IPS-NIHi7 (cell line): ENCODE data around the gene S100A7A.
"Not testable (repeated sequence)": the region's sequence is repeated elsewhere in the genome, so short reads cannot be mapped to it uniquely, and the experiment has no call there.

ENCODE experiments used
- DNase-seq: peaks from one replicate; pipeline ENCODE4 v3.0.0; 2012; ENCODE audit warnings: mixed read lengths; ENCODE audit errors: extremely low spot score

The S100A7A gene

GRCh38 chr1:153395136-153395685 lies 21.1 kb upstream of the S100A7A start:
- peak; percentile 3 for DNase-seq

GRCh38 chr1:153395776-153396175 lies 20.5 kb upstream of the S100A7A start:
- DNase-seq: no peak

- DNase-seq: no peak
These were observed 19.9 kb upstream of the S100A7A start for GRCh38 chr1:153396461-153396860.

GRCh38 chr1:153397051-153397923 lies 19.0 kb upstream of the S100A7A start:
- DNase-seq: peak; percentile 6

GRCh38 chr1:153397924-153398651 lies 18.2 kb upstream of the S100A7A start:
- DNase-seq: peak; percentile 4

GRCh38 chr1:153399401-153400055 lies 16.8 kb upstream of the S100A7A start:
- no peak for DNase-seq

GRCh38 chr1:153400244-153400643 lies 16.1 kb upstream of the S100A7A start:
- peak; percentile 35 for DNase-seq

GRCh38 chr1:153401461-153401860 lies 14.9 kb upstream of the S100A7A start:
- DNase-seq: no peak

- DNase-seq: no peak
These were observed 14.1 kb upstream of the S100A7A start for GRCh38 chr1:153402226-153402625.

GRCh38 chr1:153403421-153404085 lies 12.8 kb upstream of the S100A7A start:
- no peak for DNase-seq

- no peak for DNase-seq
These were observed 12.2 kb upstream of the S100A7A start for GRCh38 chr1:153404086-153404635.

GRCh38 chr1:153404768-153405167 lies 11.6 kb upstream of the S100A7A start:
- peak; percentile 83 for DNase-seq

- not testable (repeated sequence) for DNase-seq
These were observed 10.3 kb upstream of the S100A7A start for GRCh38 chr1:153405825-153406599.

- DNase-seq: not testable (repeated sequence)
These were observed 9.0 kb upstream of the S100A7A start for GRCh38 chr1:153407274-153407673.

- DNase-seq: not testable (repeated sequence)
These were observed 2.4 kb upstream of the S100A7A start for GRCh38 chr1:153413961-153414360.

GRCh38 chr1:153417136-153417888 lies 992 bp downstream of the S100A7A start:
- DNase-seq: no peak

- DNase-seq: not testable (repeated sequence)
These were observed 2.6 kb downstream of the S100A7A start for GRCh38 chr1:153418758-153419435.

- not testable (repeated sequence) for DNase-seq
These were observed 3.1 kb downstream of the S100A7A start for GRCh38 chr1:153419436-153419793.

GRCh38 chr1:153420306-153420705 lies 4.0 kb downstream of the S100A7A start:
- no peak for DNase-seq
